VCaP (cell line): Measurements from ENCODE around the gene MTERF1.
A peak's percentile ranks its signal among the peaks of the same experiment; 100 is the strongest.
"Not testable (repeated sequence)": the region's sequence is repeated elsewhere in the genome, so short reads cannot be mapped to it uniquely, and the experiment has no call there.

Experiments used
- H3K27ac ChIP-seq: fragments of 450-650 bp; 2 replicates; pipeline ENCODE4 v1.5.1; 2017
- CTCF ChIP-seq: fragments of 450-650 bp; conservative IDR thresholded peaks from 2 replicates; pipeline ENCODE4 v1.5.1; 2017; ENCODE audit warnings: mild to moderate bottlenecking, moderate library complexity

MTERF1 gene

GRCh38 chr7:91892821-91893340 lies 12.4 kb upstream of the MTERF1 start:
- TF ChIP-seq CTCF: no peak
- H3K27ac ChIP-seq: no peak overlapping the region

GRCh38 chr7:91892099-91892705 lies 11.7 kb upstream of the MTERF1 start:
- no peak for TF ChIP-seq CTCF
- H3K27ac ChIP-seq: no peak overlapping the region

GRCh38 chr7:91888271-91889175 lies 8.0 kb upstream of the MTERF1 start:
- not testable (repeated sequence) for H3K27ac ChIP-seq

DNA sequence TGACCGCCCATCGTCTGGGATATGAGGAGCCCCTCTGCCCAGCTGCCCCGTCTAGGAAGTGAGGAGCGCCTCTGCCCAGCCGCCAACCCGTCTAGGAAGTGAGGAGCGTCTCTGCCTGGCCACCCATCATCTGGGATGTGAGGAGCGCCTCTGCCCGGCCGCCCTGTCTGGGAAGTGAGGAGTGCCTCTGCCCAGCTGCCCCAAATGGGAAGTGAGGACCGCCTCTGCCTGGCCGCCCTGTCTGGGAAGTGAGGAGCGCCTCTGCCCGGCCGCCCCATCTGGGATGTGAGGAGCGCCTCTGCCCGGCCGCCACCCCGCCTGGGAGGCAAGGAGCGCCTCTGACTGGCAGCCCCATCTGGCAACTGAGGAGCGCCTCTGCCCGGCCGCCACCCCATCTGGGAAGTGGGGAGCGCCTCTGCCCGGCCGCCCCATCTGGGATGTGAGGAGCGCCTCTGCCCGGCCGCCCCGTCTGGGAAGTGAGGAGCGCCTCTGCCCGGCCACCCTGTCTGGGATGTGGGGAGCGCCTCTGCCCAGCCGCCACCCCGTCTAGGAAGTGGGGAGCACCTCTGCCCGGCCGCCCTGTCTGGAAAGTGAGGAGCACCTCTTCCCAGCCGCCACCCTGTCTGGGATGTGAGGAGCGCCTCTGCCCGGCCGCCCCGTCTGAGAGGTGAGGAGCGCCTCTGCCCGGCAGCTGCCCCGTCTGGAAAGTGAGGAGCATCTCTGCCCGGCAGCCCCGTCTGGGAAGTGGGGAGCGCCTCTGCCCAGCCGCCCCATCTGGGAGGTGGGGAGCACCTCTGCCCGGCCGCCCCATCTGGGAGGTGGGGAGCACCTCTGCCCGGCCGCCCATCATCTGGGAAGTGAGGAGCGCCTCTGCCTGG lies 7.1 kb upstream of the MTERF1 start:
- not testable (repeated sequence) for H3K27ac ChIP-seq

GRCh38 chr7:91883676-91884362 lies 3.3 kb upstream of the MTERF1 start:
- no peak for TF ChIP-seq CTCF
- H3K27ac ChIP-seq: no peak overlapping the region

DNA sequence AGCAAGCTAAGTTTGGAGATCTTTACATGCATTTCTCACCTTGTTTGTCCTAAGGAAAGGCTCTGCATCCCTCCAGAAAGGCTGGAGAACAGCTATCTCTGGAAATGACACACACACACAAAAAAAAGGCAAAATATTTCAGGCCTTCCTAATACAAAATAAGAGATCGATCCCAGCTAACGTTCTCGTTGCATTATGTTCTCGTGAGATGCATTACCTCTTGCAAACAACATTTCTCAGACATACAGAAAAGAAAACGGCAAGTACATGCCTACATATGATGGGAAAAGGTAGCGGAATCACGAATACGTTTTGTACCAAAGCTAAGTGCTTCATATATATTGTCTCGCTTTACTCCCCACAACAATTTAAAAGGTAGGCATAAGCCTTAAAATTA lies 488 bp downstream of the MTERF1 start:
- TF ChIP-seq CTCF: no peak
- peak overlapping the region; percentile 80 for H3K27ac ChIP-seq

- TF ChIP-seq CTCF: peak; percentile 89
- H3K27ac ChIP-seq: no peak overlapping the region
These were observed 3.9 kb downstream of the MTERF1 start for GRCh38 chr7:91876391-91877133.
